GM21526 (cell line): ENCODE measurements around the gene COL23A1.
"Not testable (repeated sequence)": the region's sequence is repeated elsewhere in the genome, so short reads cannot be mapped to it uniquely, and the experiment has no call there.

Experiments
- ATAC-seq: cut with Tn5 transposase; IDR thresholded peaks from one replicate; pipeline ENCODE4 v1.9.1; 2021; ENCODE audit warnings: moderate library complexity; ENCODE audit not compliant: unreplicated experiment, low FRiP score

Gene COL23A1

GRCh38 chr5:178210073-178210535, 380.1 kb downstream of the COL23A1 start:
- no peak for ATAC-seq

GRCh38 chr5:178209334-178210072, 380.7 kb downstream of the COL23A1 start:
- ATAC-seq: no peak

- ATAC-seq: no peak
Measured at GRCh38 chr5:178208540-178209227, 381.5 kb downstream of the COL23A1 start.

GRCh38 chr5:178207917-178208280, 382.3 kb downstream of the COL23A1 start:
- no peak for ATAC-seq

GRCh38 chr5:178207183-178207916, 382.8 kb downstream of the COL23A1 start:
- ATAC-seq: no peak

GRCh38 chr5:178206166-178207101, 383.8 kb downstream of the COL23A1 start:
- ATAC-seq: no peak

GRCh38 chr5:178205749-178206047, 384.5 kb downstream of the COL23A1 start:
- ATAC-seq: no peak

- peak; percentile 51 for ATAC-seq
Measured at GRCh38 chr5:178204935-178205748, 385.1 kb downstream of the COL23A1 start.

GRCh38 chr5:178204182-178204934, 385.8 kb downstream of the COL23A1 start, which contains the start of gene HNRNPAB:
HNRNPAB (plus strand) TSS chr5:178204533; CDS start chr5:178204838, 305 bp downstream.
- peak; percentile 81 for ATAC-seq

GRCh38 chr5:178203670-178204181, 386.5 kb downstream of the COL23A1 start:
- peak; percentile 8 for ATAC-seq

GRCh38 chr5:178202541-178202940, 387.7 kb downstream of the COL23A1 start:
- no peak for ATAC-seq

- no peak for ATAC-seq
Measured at GRCh38 chr5:178201927-178202235, 388.3 kb downstream of the COL23A1 start.

- ATAC-seq: no peak
Measured at GRCh38 chr5:178201221-178201926, 388.8 kb downstream of the COL23A1 start.

GRCh38 chr5:178199581-178200434, 390.4 kb downstream of the COL23A1 start:
- ATAC-seq: no peak

GRCh38 chr5:178198706-178199105, 391.5 kb downstream of the COL23A1 start:
- no peak for ATAC-seq

GRCh38 chr5:178198151-178198550, 392.0 kb downstream of the COL23A1 start:
- ATAC-seq: not testable (repeated sequence)

GRCh38 chr5:178196986-178197385, 393.2 kb downstream of the COL23A1 start:
- no peak for ATAC-seq
